ENCODE measurements around the gene F10. TPM values are rescaled to one million over a fixed set of nuclear protein-coding genes. Genes with fewer than 3 reads are reported as not detected.
"Not testable (repeated sequence)": the region's sequence is repeated elsewhere in the genome, so short reads cannot be mapped to it uniquely, and the experiment has no call there.

F10 gene
- total RNA-seq, 1 experiment from 2014 or later = not detected

DNA sequence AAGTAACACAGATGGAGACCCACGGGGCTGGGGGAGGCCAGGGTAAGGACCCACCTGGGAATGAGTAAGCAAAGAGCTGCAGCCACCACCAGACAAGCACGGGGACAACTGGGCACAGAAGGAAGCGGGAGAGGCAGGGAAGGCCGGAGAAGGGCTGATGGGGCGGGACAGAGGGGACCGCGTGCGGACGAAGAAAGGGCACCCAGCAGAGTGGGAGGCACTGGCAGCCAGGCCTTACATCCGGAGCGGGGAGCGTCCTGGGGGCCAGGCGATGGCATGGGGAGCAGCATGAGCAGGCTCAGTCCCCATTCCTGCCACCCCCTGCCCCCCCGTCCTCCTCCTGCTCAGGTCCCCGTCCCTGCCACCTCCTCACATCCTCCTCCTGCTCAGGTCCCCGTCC is 38.8 kb downstream of the F10 start:
- H3K36me3 ChIP-seq (ENCODE audit: low read depth) = no peaks in the 10 kb centered on the region
- no peaks in the 10 kb centered on the region for H3K9me3 ChIP-seq (ENCODE audit: insufficient read depth, low read depth)
- H3K27ac ChIP-seq = no peak overlapping the region
- H2AFZ ChIP-seq = no peak overlapping the region
- H4K20me1 ChIP-seq (ENCODE audit: insufficient read depth) = no peaks in the 10 kb centered on the region
- no peak for TF ChIP-seq EZH2 (IDR thresholded peaks at IDR 0.05; ENCODE audit: low read depth)
- TF ChIP-seq, protein P1, sequence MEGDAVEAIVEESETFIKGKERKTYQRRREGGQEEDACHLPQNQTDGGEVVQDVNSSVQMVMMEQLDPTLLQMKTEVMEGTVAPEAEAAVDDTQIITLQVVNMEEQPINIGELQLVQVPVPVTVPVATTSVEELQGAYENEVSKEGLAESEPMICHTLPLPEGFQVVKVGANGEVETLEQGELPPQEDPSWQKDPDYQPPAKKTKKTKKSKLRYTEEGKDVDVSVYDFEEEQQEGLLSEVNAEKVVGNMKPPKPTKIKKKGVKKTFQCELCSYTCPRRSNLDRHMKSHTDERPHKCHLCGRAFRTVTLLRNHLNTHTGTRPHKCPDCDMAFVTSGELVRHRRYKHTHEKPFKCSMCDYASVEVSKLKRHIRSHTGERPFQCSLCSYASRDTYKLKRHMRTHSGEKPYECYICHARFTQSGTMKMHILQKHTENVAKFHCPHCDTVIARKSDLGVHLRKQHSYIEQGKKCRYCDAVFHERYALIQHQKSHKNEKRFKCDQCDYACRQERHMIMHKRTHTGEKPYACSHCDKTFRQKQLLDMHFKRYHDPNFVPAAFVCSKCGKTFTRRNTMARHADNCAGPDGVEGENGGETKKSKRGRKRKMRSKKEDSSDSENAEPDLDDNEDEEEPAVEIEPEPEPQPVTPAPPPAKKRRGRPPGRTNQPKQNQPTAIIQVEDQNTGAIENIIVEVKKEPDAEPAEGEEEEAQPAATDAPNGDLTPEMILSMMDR (conservative IDR thresholded peaks at IDR 0.05) = no peak
- no TSS peak for BruUV-seq (replicated peaks)
- H3K4me2 ChIP-seq = no peak overlapping the region
- intact Hi-C loops (cut with micrococcal nuclease; ENCODE audit: unreplicated experiment) = no loop called here
- H3K4me3 ChIP-seq = no peak overlapping the region
- DNase-seq = no peak
- H3K9me2 ChIP-seq (ENCODE audit: insufficient read depth) = no peaks in the 10 kb centered on the region
- H3K27me3 ChIP-seq (ENCODE audit: insufficient read depth, low read depth) = peaks cover 25% of the 10 kb centered on the region
- H3K4me1 ChIP-seq (replicated peaks; ENCODE audit: insufficient read depth) = no peaks in the 10 kb centered on the region
- ChIA-PET CTCF (no interaction called here), POLR2A (ENCODE audit: unreplicated experiment) (no interaction called here)
- no peaks in the 10 kb centered on the region; the same call in 1 of the 2 replicates for H3F3A ChIP-seq (ENCODE audit: insufficient read depth, low read depth)
- no peaks in the 10 kb centered on the region for H3K79me2 ChIP-seq (ENCODE audit: low read depth)

DNA sequence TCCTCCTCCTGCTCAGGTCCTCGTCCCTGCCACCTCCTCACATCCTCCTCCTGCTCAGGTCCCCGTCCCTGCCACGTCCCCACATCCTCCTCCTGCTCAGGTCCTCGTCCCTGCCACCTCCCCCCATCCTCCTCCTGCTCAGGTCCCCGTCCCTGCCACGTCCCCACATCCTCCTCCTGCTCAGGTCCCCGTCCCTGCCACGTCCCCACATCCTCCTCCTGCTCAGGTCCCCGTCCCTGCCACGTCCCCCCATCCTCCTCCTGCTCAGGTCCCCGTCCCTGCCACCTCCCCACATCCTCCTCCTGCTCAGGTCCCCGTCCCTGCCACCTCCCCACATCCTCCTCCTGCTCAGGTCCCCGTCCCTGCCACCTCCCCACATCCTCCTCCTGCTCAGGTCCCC is 39.4 kb downstream of the F10 start:
- H3K4me2 ChIP-seq; H3K79me2 ChIP-seq (ENCODE audit: low read depth); H4K20me1 ChIP-seq (ENCODE audit: insufficient read depth); POLR2A ChIA-PET (ENCODE audit: unreplicated experiment); intact Hi-C loops (cut with micrococcal nuclease; ENCODE audit: unreplicated experiment); H3F3A ChIP-seq (ENCODE audit: insufficient read depth, low read depth); H2AFZ ChIP-seq; BruUV-seq (replicated peaks); H3K4me1 ChIP-seq (replicated peaks; ENCODE audit: insufficient read depth); H3K4me3 ChIP-seq; H3K36me3 ChIP-seq (ENCODE audit: low read depth); H3K9me3 ChIP-seq (ENCODE audit: insufficient read depth, low read depth); H3K9me2 ChIP-seq (ENCODE audit: insufficient read depth); CTCF ChIA-PET; H3K27ac ChIP-seq; DNase-seq: not testable (repeated sequence)
- H3K27me3 ChIP-seq (ENCODE audit: insufficient read depth, low read depth) = peaks cover 25% of the 10 kb centered on the region

DNA sequence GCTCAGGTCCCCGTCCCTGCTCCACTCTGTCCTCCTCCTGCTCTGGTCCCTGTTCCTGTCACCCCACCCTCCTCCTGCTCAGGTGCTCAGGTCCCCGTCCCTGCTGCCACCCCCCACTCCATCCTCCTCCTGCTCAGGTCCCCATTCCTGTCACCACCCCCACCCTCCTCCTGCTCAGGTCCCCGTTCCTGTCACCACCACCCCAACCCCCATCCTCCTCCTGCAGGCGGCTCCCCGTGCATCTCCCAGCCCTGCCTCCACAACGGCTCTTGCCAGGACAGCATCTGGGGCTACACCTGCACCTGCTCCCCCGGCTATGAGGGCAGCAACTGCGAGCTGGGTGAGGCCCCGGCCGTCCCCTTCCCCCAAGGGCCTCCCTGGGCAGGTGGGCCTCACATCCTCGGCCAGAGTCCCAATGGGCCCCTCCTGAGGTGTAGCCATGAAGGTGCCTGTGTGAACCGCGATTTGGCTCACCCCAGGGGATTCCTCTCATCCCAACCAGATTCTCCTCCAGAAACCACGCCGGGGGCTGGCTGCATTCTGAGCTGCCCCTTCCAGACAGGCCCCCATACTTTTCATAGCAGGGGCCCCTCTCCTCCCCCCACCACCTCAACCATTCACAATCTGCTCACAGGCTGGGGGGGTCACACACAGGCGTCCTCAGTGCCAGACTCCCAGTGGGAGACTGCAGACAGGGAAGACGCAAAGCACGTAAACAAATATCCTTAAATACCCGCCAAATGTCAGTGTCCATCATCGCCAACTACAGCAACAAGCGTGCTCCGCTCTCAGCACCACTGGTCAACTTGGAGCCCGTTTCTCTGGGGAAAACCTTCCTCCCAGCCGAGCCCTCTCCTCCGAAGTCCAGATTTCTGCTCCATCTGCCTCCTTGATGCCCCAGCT is 40.4 kb downstream of the F10 start:
- H3K27me3 ChIP-seq (ENCODE audit: insufficient read depth, low read depth) = peaks cover 21% of the 10 kb centered on the region
- no peak for DNase-seq
- H3K36me3 ChIP-seq (ENCODE audit: low read depth) = no peaks in the 10 kb centered on the region; the same call in 1 of the 2 replicates
- ChIA-PET POLR2A (ENCODE audit: unreplicated experiment) (no interaction called here), CTCF (no interaction called here)
- no peaks in the 10 kb centered on the region for H3K4me1 ChIP-seq (replicated peaks; ENCODE audit: insufficient read depth)
- H4K20me1 ChIP-seq (ENCODE audit: insufficient read depth) = no peaks in the 10 kb centered on the region
- H3K79me2 ChIP-seq (ENCODE audit: low read depth) = no peaks in the 10 kb centered on the region
- no peaks in the 10 kb centered on the region for H3K9me2 ChIP-seq (ENCODE audit: insufficient read depth)
- H3K27ac ChIP-seq = no peak overlapping the region
- H3K4me2 ChIP-seq = no peak overlapping the region
- intact Hi-C loops (cut with micrococcal nuclease; ENCODE audit: unreplicated experiment) = no loop called here
- H2AFZ ChIP-seq = no peak overlapping the region
- no peak for TF ChIP-seq EZH2 (IDR thresholded peaks at IDR 0.05; ENCODE audit: low read depth)
- TF ChIP-seq, protein P1 (conservative IDR thresholded peaks at IDR 0.05) = no peak
- H3F3A ChIP-seq (ENCODE audit: insufficient read depth, low read depth) = no peaks in the 10 kb centered on the region; the same call in 1 of the 2 replicates
- BruUV-seq (replicated peaks) = no TSS peak
- no peak overlapping the region for H3K4me3 ChIP-seq
- no peaks in the 10 kb centered on the region for H3K9me3 ChIP-seq (ENCODE audit: insufficient read depth, low read depth)

Data from PC-9 (cell line).